ENCODE data around the gene CWF19L1. TPM values are rescaled to one million over a fixed set of nuclear protein-coding genes. Genes with fewer than 3 reads are reported as not detected.

The CWF19L1 gene
- total RNA-seq, 1 experiment from 2014 or later: 39.9 TPM

- DNase-seq: no peak
- Histone ChIP-seq H3K4me3 (ENCODE audit: insufficient read depth, low read depth, low read length) (no peak overlapping the region), H3K36me3 (replicated peaks; ENCODE audit: control insufficient read depth, insufficient read depth, low read length) (peaks cover 2% of the 10 kb centered on the region)
Measured at GRCh38 chr10:100182908-100183307, 84.5 kb downstream of the CWF19L1 start.

More at GRCh38 chr10:100182908-100183307, 84.5 kb downstream of the CWF19L1 start:
- H3K27me3 ChIP-seq (ENCODE audit: control insufficient read depth, insufficient read depth, low read length): no peaks in the 10 kb centered on the region

Other genes starting within 250 kb of the CWF19L1 start
- not detected in 2 replicates for gene CPN1, start 185.8 kb downstream of the CWF19L1 start, total RNA-seq (2014; rRNA removed; shearing (Covaris generic))
- 21.9 and 35.8 TPM in 2 replicates for gene ERLIN1, start 81.6 kb downstream of the CWF19L1 start, total RNA-seq (2014; rRNA removed; shearing (Covaris generic))
- 11.8 and 14.8 TPM in 2 replicates for gene CHUK, start 38.0 kb downstream of the CWF19L1 start, total RNA-seq (2014; rRNA removed; shearing (Covaris generic))
- gene BLOC1S2, start 19.0 kb upstream of the CWF19L1 start, total RNA-seq (2014; rRNA removed; shearing (Covaris generic)): 42.5 and 45.8 TPM in 2 replicates
- gene PKD2L1, start 62.6 kb upstream of the CWF19L1 start, total RNA-seq (2014; rRNA removed; shearing (Covaris generic)): not detected in 2 replicates
- 215 and 258 TPM in 2 replicates for gene SCD, start 79.6 kb upstream of the CWF19L1 start, total RNA-seq (2014; rRNA removed; shearing (Covaris generic))
- 0.10 and 0.37 TPM in 2 replicates for gene WNT8B, start 195.4 kb upstream of the CWF19L1 start, total RNA-seq (2014; rRNA removed; shearing (Covaris generic))